HCT116 (cell line): ENCODE results near the gene HSPB7. TPM values are rescaled to one million over a fixed set of nuclear protein-coding genes. Genes with fewer than 3 reads are reported as not detected.

Experiments used
- ATAC-seq: fragments of 200-7000 bp; cut with Tn5 transposase; 2 replicates; pipeline ENCODE4 v1.9.1; 2020; ENCODE audit warnings: mild to moderate bottlenecking, moderate library complexity
- BruUV-seq: library from RNA; stranded (reverse); fragments of 400-500 nt; replicated peaks from 2 replicates; lab custom pipeline; 2021; lab: Mats Ljungman, UMichigan
- CTCF ChIA-PET: fragments of 300-600 bp; sonication (Branson Sonifier 250); formaldehyde crosslinking; loops from one replicate; lab custom pipeline; 2021; ENCODE audit warnings: antibody characterized with exemption; lab: Charles Lee
- POLR2A ChIA-PET: fragments of 300-600, 350-600 bp; sonication (Branson Sonifier 250); formaldehyde crosslinking; loops from one replicate; lab custom pipeline; 2021; ENCODE audit warnings: antibody characterized with exemption; lab: Charles Lee
- RAD21 ChIA-PET, 2 experiments: fragments of 300-600 bp; sonication (Branson Sonifier 250); formaldehyde crosslinking; loops; one replicate each; lab custom pipeline; 2023; ENCODE audit warnings: low total read pairs in 2 of 2; ENCODE audit not compliant: uncharacterized antibody in 2 of 2, unreplicated experiment in 2 of 2, low non-redundant PET in 1 of 2; lab: Charles Lee
- DNase-seq: peaks from one replicate; pipeline ENCODE4 v3.0.0-alpha.2; 2010; ENCODE audit warnings: low read depth, low spot score
- H2AFZ ChIP-seq: fragments of 200-600 bp; shearing (Covaris generic), sonication (generic); 2 replicates; pipeline ENCODE4 v1.6.1; 2017; ENCODE audit warnings: low read depth, mixed run types, mixed read lengths, antibody characterized with exemption, low read length; ENCODE audit not compliant: poor library complexity, severe bottlenecking
- H3K27ac ChIP-seq: 2 replicates; pipeline ENCODE4 v1.5.1; 2012; ENCODE audit warnings: low read depth, low read length
- H3K27me3 ChIP-seq: fragments of 200-600 bp; sonication (generic); 2 replicates; pipeline ENCODE4 v1.6.1; 2016; ENCODE audit warnings: mixed run types, low read length, mixed read lengths; ENCODE audit not compliant: insufficient read depth
- H3K36me3 ChIP-seq, 2 experiments: fragments of 200-500 bp in 1 of 2; fragments of 200-600 bp in 1 of 2; sonication (Bioruptor generic) in 1 of 2; sonication (generic) in 1 of 2; 2 replicates each; pipeline versions ENCODE4 v1.5.1 to v1.6.1; 2014 to 2016; ENCODE audit warnings: low read length in 2 of 2, inconsistent platforms in 1 of 2, mixed read lengths in 1 of 2, mixed run types in 1 of 2; ENCODE audit not compliant: insufficient read depth in 2 of 2, control insufficient read depth in 1 of 2
- H3K4me1 ChIP-seq, 2 experiments: fragments of 200-600 bp in 1 of 2; sonication (generic) in 1 of 2; 2 replicates each; pipeline versions ENCODE4 v1.5.1 to v1.6.1; 2012 to 2017; ENCODE audit warnings: low read length in 2 of 2, inconsistent platforms in 1 of 2, mild to moderate bottlenecking in 1 of 2, mixed read lengths in 1 of 2, mixed run types in 1 of 2, moderate library complexity in 1 of 2; ENCODE audit not compliant: insufficient read depth in 2 of 2, control insufficient read depth in 1 of 2
- H3K4me2 ChIP-seq: fragments of 200-600 bp; sonication (generic); 2 replicates; pipeline ENCODE4 v1.6.1; 2017; ENCODE audit warnings: mixed run types, low read length, mixed read lengths
- H3K4me3 ChIP-seq, 2 experiments: fragments of 200-600 bp in 1 of 2; sonication (generic) in 1 of 2; replicated peaks in 1 of 2; 2 replicates each; pipeline ENCODE4 v1.5.1; 2011 to 2016; ENCODE audit warnings: low read length in 2 of 2, control low read depth in 1 of 2, low read depth in 1 of 2, mild to moderate bottlenecking in 1 of 2, mixed read lengths in 1 of 2, mixed run types in 1 of 2
- H3K79me2 ChIP-seq: fragments of 200-600 bp; sonication (generic); 2 replicates; pipeline ENCODE4 v1.6.1; 2017; ENCODE audit warnings: mild to moderate bottlenecking, mixed run types, low read length, moderate library complexity, mixed read lengths; ENCODE audit not compliant: insufficient read depth
- H3K9ac ChIP-seq: fragments of 200-600 bp; sonication (generic); 2 replicates; pipeline ENCODE4 v1.6.1; 2016; ENCODE audit warnings: low read length, mixed read lengths
- H3K9me2 ChIP-seq: fragments of 200-600 bp; sonication (generic), shearing (Covaris generic); 2 replicates; pipeline ENCODE4 v1.6.1; 2017; ENCODE audit warnings: mixed run types, mild to moderate bottlenecking, moderate library complexity; ENCODE audit not compliant: insufficient read depth
- H3K9me3 ChIP-seq, 2 experiments: fragments of 200-500 bp in 1 of 2; fragments of 200-600 bp in 1 of 2; sonication (Bioruptor generic) in 1 of 2; sonication (generic) in 1 of 2; 2 replicates each; pipeline ENCODE4 v1.6.1; 2014 to 2017; ENCODE audit warnings: low read length in 2 of 2, mixed read lengths in 2 of 2, inconsistent platforms in 1 of 2, low read depth in 1 of 2, mild to moderate bottlenecking in 1 of 2, mixed run types in 1 of 2, moderate library complexity in 1 of 2; ENCODE audit not compliant: control insufficient read depth in 1 of 2, insufficient read depth in 1 of 2
- H4K20me1 ChIP-seq: fragments of 200-600 bp; sonication (generic), shearing (Covaris generic); 2 replicates; pipeline ENCODE4 v1.6.1; 2017; ENCODE audit warnings: mixed run types, mild to moderate bottlenecking, moderate library complexity; ENCODE audit not compliant: insufficient read depth
- CBX3 ChIP-seq: IDR thresholded peaks from 2 replicates; pipeline ENCODE4 v1.6.1; 2012; ENCODE audit warnings: low read depth
- CEBPB ChIP-seq: IDR thresholded peaks from 2 replicates; pipeline ENCODE4 v1.6.1; 2012; ENCODE audit warnings: low read depth
- ELF1 ChIP-seq: IDR thresholded peaks from 2 replicates; pipeline ENCODE4 v1.6.1; 2012; ENCODE audit warnings: low read depth, borderline replicate concordance
- EZH2 ChIP-seq: fragments of 200-600 bp; sonication (generic); IDR thresholded peaks from 2 replicates; pipeline ENCODE4 v1.6.1; 2017; ENCODE audit warnings: antibody characterized with exemption, mixed run types
- EZH2phosphoT487 ChIP-seq: fragments of 200-600 bp; IDR thresholded peaks from 2 replicates; pipeline ENCODE4 v1.6.1; 2018; ENCODE audit warnings: antibody characterized with exemption, borderline replicate concordance
- FOSL1 ChIP-seq: IDR thresholded peaks from 2 replicates; pipeline ENCODE4 v1.6.1; 2012; ENCODE audit warnings: low read depth
- MAX ChIP-seq: IDR thresholded peaks from 2 replicates; pipeline ENCODE4 v1.6.1; 2012
- POLR2A ChIP-seq: IDR thresholded peaks from 2 replicates; pipeline ENCODE4 v1.7.0; 2011; ENCODE audit warnings: borderline replicate concordance; ENCODE audit not compliant: insufficient read depth, insufficient read length; ENCODE audit errors: extremely low read depth
- RAD21 ChIP-seq: IDR thresholded peaks from 2 replicates; pipeline ENCODE4 v1.6.1; 2012; ENCODE audit warnings: low read depth, mild to moderate bottlenecking
- SIN3A ChIP-seq: IDR thresholded peaks from 2 replicates; pipeline ENCODE4 v1.6.1; 2012; ENCODE audit warnings: low read depth
- SP1 ChIP-seq: IDR thresholded peaks from 2 replicates; pipeline ENCODE4 v1.6.1; 2012; ENCODE audit warnings: low read depth
- SRF ChIP-seq: IDR thresholded peaks from 2 replicates; pipeline ENCODE4 v1.6.1; 2012; ENCODE audit warnings: low read depth
- TCF7L2 ChIP-seq: IDR thresholded peaks from 2 replicates; pipeline ENCODE4 v1.7.0; 2011; ENCODE audit warnings: borderline replicate concordance, inconsistent platforms; ENCODE audit not compliant: insufficient read depth, insufficient read length; ENCODE audit errors: extremely low read depth
- YY1 ChIP-seq: IDR thresholded peaks from 2 replicates; pipeline ENCODE4 v1.6.1; 2011; ENCODE audit warnings: low read length, low read depth, moderate library complexity, mild to moderate bottlenecking; ENCODE audit not compliant: insufficient replicate concordance; ENCODE audit errors: extremely low read depth
- ZBTB33 ChIP-seq: IDR thresholded peaks from 2 replicates; pipeline ENCODE4 v1.6.1; 2011; ENCODE audit warnings: mild to moderate bottlenecking, low read length, moderate library complexity; ENCODE audit not compliant: insufficient replicate concordance; ENCODE audit errors: extremely low read depth
- ZNF274 ChIP-seq: fragments of 200-500 bp; sonication (Bioruptor generic); IDR thresholded peaks from 2 replicates; pipeline ENCODE4 v1.6.1; 2014; ENCODE audit warnings: mild to moderate bottlenecking, low read depth, low read length, inconsistent platforms
- intact Hi-C: fragments of 100-400 bp; cut with micrococcal nuclease; formaldehyde crosslinking; loops from 2 replicates; pipeline ENCODE4 v1.10.0; 2022
- total RNA-seq: library from RNA; stranded (reverse); gene quantifications from one replicate; pipeline ENCODE4 v1.2.1, GENCODE V29; 2021; ENCODE audit not compliant: unreplicated experiment
- TF ChIP-seq, protein P1 (sequence below): IDR thresholded peaks from 2 replicates; pipeline ENCODE4 v1.6.1; 2012
- TF ChIP-seq, protein P2 (sequence below), 3 experiments: fragments of 200-600 bp in 1 of 3; sonication (generic) in 1 of 3; IDR thresholded peaks in 2 of 3; conservative IDR thresholded peaks in 1 of 3; 2 replicates each; pipeline ENCODE4 v1.5.1; 2012 to 2017; ENCODE audit warnings: low read depth in 2 of 3, low read length in 2 of 3, antibody characterized with exemption in 1 of 3, borderline replicate concordance in 1 of 3, control low read depth in 1 of 3, mild to moderate bottlenecking in 1 of 3, mixed read lengths in 1 of 3, mixed run types in 1 of 3, moderate library complexity in 1 of 3; ENCODE audit not compliant: insufficient read depth in 1 of 3

HSPB7 gene
- total RNA-seq, 1 experiment from 2014 or later: 0.27 TPM

GRCh38 chr1:16067127-16067768 is 49.4 kb upstream of the HSPB7 start (continued):
- no peak for TF ChIP-seq TCF7L2
- no peak for TF ChIP-seq YY1
- TF ChIP-seq SIN3A: no peak
- TF ChIP-seq SP1: no peak
- TF ChIP-seq, protein P1, sequence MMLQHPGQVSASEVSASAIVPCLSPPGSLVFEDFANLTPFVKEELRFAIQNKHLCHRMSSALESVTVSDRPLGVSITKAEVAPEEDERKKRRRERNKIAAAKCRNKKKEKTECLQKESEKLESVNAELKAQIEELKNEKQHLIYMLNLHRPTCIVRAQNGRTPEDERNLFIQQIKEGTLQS: no peak

- H3K9me3 ChIP-seq: no peaks in the 10 kb centered on the region
- H3K27ac ChIP-seq: no peak overlapping the region
- ATAC-seq: no peak
- CTCF ChIA-PET: no interaction called here
- intact Hi-C loops: no loop called here
- H4K20me1 ChIP-seq: no peaks in the 10 kb centered on the region
- H3K36me3 ChIP-seq: no peaks in the 10 kb centered on the region
- H3K4me2 ChIP-seq: no peak overlapping the region
- no peaks in the 10 kb centered on the region for H3K79me2 ChIP-seq
- no peak overlapping the region for H3K9ac ChIP-seq
- RAD21 ChIA-PET: no interaction called here
- H3K4me3 ChIP-seq: no peak overlapping the region
- no peaks in the 10 kb centered on the region for H3K27me3 ChIP-seq
- POLR2A ChIA-PET: no interaction called here
- no peak overlapping the region for H2AFZ ChIP-seq
- H3K9me2 ChIP-seq: no peaks in the 10 kb centered on the region
- DNase-seq: no peak
- peaks cover 5 to 9% of the 10 kb centered on the region in 2 experiments; a peak in 3 of 4 replicates for H3K4me1 ChIP-seq
- no TSS peak for BruUV-seq
- TF ChIP-seq ZNF274 (no peak), EZH2 (no peak), ZBTB33 (no peak), FOSL1 (no peak), CEBPB (no peak), EZH2phosphoT487 (no peak), CBX3 (no peak), POLR2A (no peak), SRF (no peak), ELF1 (no peak), MAX (no peak), RAD21 (no peak), TCF7L2 (no peak)
- TF ChIP-seq, protein P2, sequence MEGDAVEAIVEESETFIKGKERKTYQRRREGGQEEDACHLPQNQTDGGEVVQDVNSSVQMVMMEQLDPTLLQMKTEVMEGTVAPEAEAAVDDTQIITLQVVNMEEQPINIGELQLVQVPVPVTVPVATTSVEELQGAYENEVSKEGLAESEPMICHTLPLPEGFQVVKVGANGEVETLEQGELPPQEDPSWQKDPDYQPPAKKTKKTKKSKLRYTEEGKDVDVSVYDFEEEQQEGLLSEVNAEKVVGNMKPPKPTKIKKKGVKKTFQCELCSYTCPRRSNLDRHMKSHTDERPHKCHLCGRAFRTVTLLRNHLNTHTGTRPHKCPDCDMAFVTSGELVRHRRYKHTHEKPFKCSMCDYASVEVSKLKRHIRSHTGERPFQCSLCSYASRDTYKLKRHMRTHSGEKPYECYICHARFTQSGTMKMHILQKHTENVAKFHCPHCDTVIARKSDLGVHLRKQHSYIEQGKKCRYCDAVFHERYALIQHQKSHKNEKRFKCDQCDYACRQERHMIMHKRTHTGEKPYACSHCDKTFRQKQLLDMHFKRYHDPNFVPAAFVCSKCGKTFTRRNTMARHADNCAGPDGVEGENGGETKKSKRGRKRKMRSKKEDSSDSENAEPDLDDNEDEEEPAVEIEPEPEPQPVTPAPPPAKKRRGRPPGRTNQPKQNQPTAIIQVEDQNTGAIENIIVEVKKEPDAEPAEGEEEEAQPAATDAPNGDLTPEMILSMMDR (IDR thresholded peaks at IDR 0.05 in 2 of 3, conservative IDR thresholded peaks at IDR 0.05 in 1 of 3; ENCODE audit: borderline replicate concordance in 1 of 3, insufficient read depth in 1 of 3, low read depth in 2 of 3, low read length in 2 of 3): no peak
Observed at GRCh38 chr1:16066245-16066644, 48.4 kb upstream of the HSPB7 start.
